ENCODE measurements around the gene TRMT1.
A peak's percentile ranks its signal among the peaks of the same experiment; 100 is the strongest.
"Not testable (repeated sequence)": the region's sequence is repeated elsewhere in the genome, so short reads cannot be mapped to it uniquely, and the experiment has no call there.

The TRMT1 gene

GRCh38 chr19:13116282-13117175 is at the start of gene TRMT1:
Gene TRMT1 (minus strand): TSS chr19:13116740. CDS start chr19:13116399, 341 bp downstream.
- peak within 1 kb of the TSS; percentile 66 to 100 (median 89) for H3K4me3 ChIP-seq
- peak within 1 kb of the TSS; percentile 23 to 91 (median 81) for H3K27ac ChIP-seq

GRCh38 chr19:13166151-13166550 is 49.6 kb upstream of the TRMT1 start:
- H3K4me3 ChIP-seq = not testable (repeated sequence)
- H3K27ac ChIP-seq = peak overlapping the region in 18 of 21 experiments; percentile 1 to 97 (median 94)

- Histone ChIP-seq H3K27ac (peak overlapping the region in 20 of 21 experiments; percentile 82 to 97 (median 94)), H3K4me3 (peak overlapping the region in 1 of 7 experiments; percentile 12)
Measured at GRCh38 chr19:13165162-13165997, 48.8 kb upstream of the TRMT1 start.

GRCh38 chr19:13164343-13165161 is 48.0 kb upstream of the TRMT1 start:
- Histone ChIP-seq H3K27ac (peak overlapping the region; percentile 64 to 97 (median 94)), H3K4me3 (peak overlapping the region in 6 of 7 experiments; percentile 3 to 32 (median 10))

- peak overlapping the region; percentile 64 to 97 (median 94) for H3K27ac ChIP-seq
- peak overlapping the region; percentile 4 to 32 (median 23) for H3K4me3 ChIP-seq
Measured at GRCh38 chr19:13163609-13164342, 47.2 kb upstream of the TRMT1 start.

- peak overlapping the region; percentile 20 to 32 (median 23) for H3K4me3 ChIP-seq
- H3K27ac ChIP-seq = peak overlapping the region; percentile 64 to 97 (median 94)
Measured at GRCh38 chr19:13162724-13163608, 46.4 kb upstream of the TRMT1 start.

- peak overlapping the region in 12 of 21 experiments; percentile 8 to 95 (median 46) for H3K27ac ChIP-seq
- H3K4me3 ChIP-seq = no peak overlapping the region
Measured at GRCh38 chr19:13160557-13160956, 44.0 kb upstream of the TRMT1 start.

- H3K4me3 ChIP-seq = no peak overlapping the region
- peak overlapping the region in 2 of 21 experiments; percentile 27 to 64 for H3K27ac ChIP-seq
Measured at GRCh38 chr19:13159713-13160112, 43.2 kb upstream of the TRMT1 start.

GRCh38 chr19:13155472-13156359 is 39.2 kb upstream of the TRMT1 start:
- H3K27ac ChIP-seq = peak overlapping the region; percentile 54 to 100 (median 98)

GRCh38 chr19:13154911-13155471 is 38.5 kb upstream of the TRMT1 start:
- peak overlapping the region; percentile 78 to 100 (median 98) for H3K27ac ChIP-seq
- H3K4me3 ChIP-seq = peak overlapping the region; percentile 84 to 95 (median 93)

More at GRCh38 chr19:13155472-13156359, 39.2 kb upstream of the TRMT1 start:
- peak overlapping the region; percentile 84 to 95 (median 93) for H3K4me3 ChIP-seq

GRCh38 chr19:13154241-13154778 is 37.8 kb upstream of the TRMT1 start:
- Histone ChIP-seq H3K27ac (peak overlapping the region; percentile 78 to 100 (median 98)), H3K4me3 (peak overlapping the region; percentile 84 to 95 (median 93))

GRCh38 chr19:13153569-13154240 is 37.2 kb upstream of the TRMT1 start:
- Histone ChIP-seq H3K27ac (peak overlapping the region; percentile 78 to 100 (median 98)), H3K4me3 (peak overlapping the region; percentile 84 to 95 (median 93))

GRCh38 chr19:13152974-13153568 is 36.5 kb upstream of the TRMT1 start:
- peak overlapping the region; percentile 78 to 100 (median 98) for H3K27ac ChIP-seq
- H3K4me3 ChIP-seq = peak overlapping the region; percentile 84 to 95 (median 93)

GRCh38 chr19:13152356-13152973 is 35.9 kb upstream of the TRMT1 start:
- H3K4me3 ChIP-seq = peak overlapping the region; percentile 84 to 95 (median 93)
- H3K27ac ChIP-seq = peak overlapping the region; percentile 48 to 100 (median 98)
